ENCODE results near the gene TMTC2.

GRCh38 chr12:83110424-83110823, 423.7 kb downstream of the TMTC2 start:
- TF ChIP-seq GATA2 (IDR thresholded peaks at IDR 0.05; ENCODE audit: low read depth, low read length) (no peak), GATA3 (IDR thresholded peaks at IDR 0.05; ENCODE audit: low read depth, low read length) (no peak)
